SK-N-SH (cell line): ENCODE measurements around the gene SEPTIN14. TPM values are rescaled to one million over a fixed set of nuclear protein-coding genes. Genes with fewer than 3 reads are reported as not detected.

Source experiments
- CTCF ChIA-PET: fragments of 300-600, 350-600 bp; formaldehyde crosslinking; extraction: SDS; loops from one replicate; lab custom pipeline; 2021; lab: Yijun Ruan, JAX
- POLR2A ChIA-PET: fragments of 350-600 bp; sonication (Branson Sonifier 250); formaldehyde crosslinking; extraction: SDS; loops from one replicate; lab custom pipeline; 2020; ENCODE audit warnings: antibody characterized with exemption, inconsistent platforms; lab: Yijun Ruan, JAX
- DNase-seq: peaks from one replicate; pipeline ENCODE4 v3.0.0; 2012
- H2AFZ ChIP-seq: fragments of 200-600 bp; sonication (generic); 2 replicates; pipeline ENCODE4 v1.8.1; 2016; ENCODE audit warnings: antibody characterized with exemption, mild to moderate bottlenecking, low read depth
- H3F3A ChIP-seq: fragments of 200-600 bp; sonication (generic); replicated peaks from 2 replicates; pipeline ENCODE3; 2016; ENCODE audit warnings: antibody characterized with exemption, mild to moderate bottlenecking; ENCODE audit not compliant: insufficient read depth
- H3K27ac ChIP-seq, 2 experiments: fragments of 200-500 bp in 1 of 2; fragments of 200-600 bp in 1 of 2; sonication (Bioruptor generic) in 1 of 2; sonication (generic), shearing (Covaris generic) in 1 of 2; 2 replicates each; pipeline versions ENCODE4 v1.5.1 to v1.6.1; 2014 to 2016; ENCODE audit warnings: low read depth in 2 of 2, inconsistent platforms in 1 of 2, low read length in 1 of 2, mild to moderate bottlenecking in 1 of 2, mixed read lengths in 1 of 2
- H3K27me3 ChIP-seq: fragments of 200-600 bp; sonication (generic), shearing (Covaris generic); 2 replicates; pipeline ENCODE4 v1.6.1; 2016; ENCODE audit warnings: mixed run types; ENCODE audit not compliant: insufficient read depth
- H3K36me3 ChIP-seq, 2 experiments: fragments of 200-500 bp in 1 of 2; fragments of 200-600 bp in 1 of 2; sonication (Bioruptor generic) in 1 of 2; sonication (generic) in 1 of 2; replicated peaks in 1 of 2; 2 replicates each; pipeline versions ENCODE3 to v1.5.1; 2014 to 2016; ENCODE audit warnings: low read length in 1 of 2, mild to moderate bottlenecking in 1 of 2; ENCODE audit not compliant: insufficient read depth in 2 of 2, control insufficient read depth in 1 of 2
- H3K4me1 ChIP-seq, 2 experiments: fragments of 200-500 bp in 1 of 2; fragments of 200-600 bp in 1 of 2; sonication (Bioruptor generic) in 1 of 2; sonication (generic), shearing (Covaris generic) in 1 of 2; 2 replicates each; pipeline versions ENCODE4 v1.5.1 to v1.6.1; 2014 to 2016; ENCODE audit warnings: low read depth in 1 of 2, low read length in 1 of 2, mixed run types in 1 of 2; ENCODE audit not compliant: insufficient read depth in 2 of 2, control insufficient read depth in 1 of 2
- H3K4me2 ChIP-seq: fragments of 200-600 bp; sonication (generic), shearing (Covaris generic); 2 replicates; pipeline ENCODE4 v1.6.1; 2017; ENCODE audit warnings: mixed run types
- H3K4me3 ChIP-seq, 2 experiments: fragments of 200-500 bp in 1 of 2; fragments of 200-600 bp in 1 of 2; sonication (Bioruptor generic) in 1 of 2; sonication (generic), shearing (Covaris generic) in 1 of 2; 2 replicates each; pipeline versions ENCODE4 v1.5.1 to v1.8.1; 2014 to 2016; ENCODE audit warnings: low read depth in 2 of 2, inconsistent platforms in 1 of 2, low read length in 1 of 2, mild to moderate bottlenecking in 1 of 2, mixed read lengths in 1 of 2, moderate library complexity in 1 of 2
- H3K79me2 ChIP-seq: fragments of 200-600 bp; sonication (generic); 2 replicates; pipeline ENCODE4 v1.8.1; 2017; ENCODE audit warnings: mild to moderate bottlenecking; ENCODE audit not compliant: insufficient read depth
- H3K9ac ChIP-seq: fragments of 200-600 bp; sonication (generic); 2 replicates; pipeline ENCODE4 v1.6.1; 2017; ENCODE audit warnings: mixed run types
- H3K9me2 ChIP-seq: fragments of 200-600 bp; sonication (generic); 2 replicates; pipeline ENCODE4 v1.6.1; 2017; ENCODE audit warnings: mixed run types
- H3K9me3 ChIP-seq: fragments of 200-600 bp; sonication (generic); 2 replicates; pipeline ENCODE4 v1.6.1; 2017; ENCODE audit warnings: mixed run types, mild to moderate bottlenecking, moderate library complexity
- H4K20me1 ChIP-seq: fragments of 200-600 bp; sonication (generic); 2 replicates; pipeline ENCODE4 v1.6.1; 2017; ENCODE audit warnings: mild to moderate bottlenecking, mixed run types; ENCODE audit not compliant: insufficient read depth
- ELF1 ChIP-seq: IDR thresholded peaks from 2 replicates; pipeline ENCODE4 v1.4.0; 2012
- EP300 ChIP-seq, 2 experiments: IDR thresholded peaks; 2 replicates each; pipeline versions ENCODE4 v1.4.0 to v1.6.1; 2012; ENCODE audit warnings: borderline replicate concordance in 1 of 2, low read depth in 1 of 2, low read length in 1 of 2
- EZH2phosphoT487 ChIP-seq: fragments of 200-600 bp; sonication (generic); IDR thresholded peaks from 2 replicates; pipeline ENCODE4 v1.6.1; 2017; ENCODE audit warnings: low read depth, mixed run types, mild to moderate bottlenecking, antibody characterized with exemption, moderate library complexity, borderline replicate concordance
- FOXM1 ChIP-seq: IDR thresholded peaks from 2 replicates; pipeline ENCODE4 v1.4.0; 2012; ENCODE audit warnings: low read depth, mild to moderate bottlenecking
- GABPA ChIP-seq: IDR thresholded peaks from 2 replicates; pipeline ENCODE4 v1.4.0; 2012; ENCODE audit warnings: low read depth, mild to moderate bottlenecking
- JUND ChIP-seq: IDR thresholded peaks from 2 replicates; pipeline ENCODE4 v1.4.0; 2012
- MEF2A ChIP-seq: IDR thresholded peaks from 2 replicates; pipeline ENCODE4 v1.4.0; 2012; ENCODE audit warnings: low read depth, borderline replicate concordance
- MXI1 ChIP-seq: IDR thresholded peaks from 2 replicates; pipeline ENCODE4 v1.6.1; 2012; ENCODE audit warnings: mild to moderate bottlenecking, low read depth, low read length, improper control_type of control experiment
- RAD21 ChIP-seq: IDR thresholded peaks from 2 replicates; pipeline ENCODE4 v1.6.1; 2012; ENCODE audit warnings: mild to moderate bottlenecking, low read length
- REST ChIP-seq: IDR thresholded peaks from 2 replicates; pipeline ENCODE4 v1.6.1; 2012; ENCODE audit warnings: mild to moderate bottlenecking, low read depth, low read length, moderate library complexity
- RXRA ChIP-seq: IDR thresholded peaks from 2 replicates; pipeline ENCODE4 v1.4.0; 2012; ENCODE audit warnings: low read depth, mild to moderate bottlenecking, borderline replicate concordance
- SIN3A ChIP-seq: IDR thresholded peaks from 2 replicates; pipeline ENCODE4 v1.6.1; 2012; ENCODE audit warnings: low read depth, mild to moderate bottlenecking, low read length, moderate library complexity, borderline replicate concordance
- SMC3 ChIP-seq: IDR thresholded peaks from 2 replicates; pipeline ENCODE4 v1.6.1; 2012; ENCODE audit warnings: low read depth, low read length, improper control_type of control experiment
- TAF1 ChIP-seq: IDR thresholded peaks from 2 replicates; pipeline ENCODE4 v1.6.1; 2012; ENCODE audit warnings: low read depth, mild to moderate bottlenecking, low read length, moderate library complexity, borderline replicate concordance
- TCF12 ChIP-seq: IDR thresholded peaks from 2 replicates; pipeline ENCODE4 v1.4.0; 2012
- TEAD4 ChIP-seq: IDR thresholded peaks from 2 replicates; pipeline ENCODE4 v1.4.0; 2012; ENCODE audit warnings: mild to moderate bottlenecking, borderline replicate concordance; ENCODE audit not compliant: insufficient read depth
- WGBS: methylation state at CpG from one replicate; pipeline ENCODE4 v1.1.6; 2017; ENCODE audit warnings: low lambda C conversion rate; 5-methylcytosine and 5-hydroxymethylcytosine counted together
- polyA plus RNA-seq, 3 experiments: library from polyadenylated mRNA; depleted of rRNA; stranded (reverse); fragments of >200 nt; gene quantifications; 2 replicates each; pipeline ENCODE4 v1.2.3, GENCODE V29; 2012
- TF ChIP-seq, protein P1 (sequence below): fragments of 200-600 bp; sonication (generic); IDR thresholded peaks from 2 replicates; pipeline ENCODE4 v1.6.1; 2017; ENCODE audit warnings: antibody characterized with exemption, mild to moderate bottlenecking, moderate library complexity
- TF ChIP-seq, protein P2 (sequence below): fragments of 150-350 bp; IDR thresholded peaks from 2 replicates; pipeline ENCODE4 v1.6.1; 2017; ENCODE audit warnings: antibody characterized with exemption, low read length, low read depth, borderline replicate concordance

The SEPTIN14 gene
- polyA plus RNA-seq, 1 of the 3 experiments (the other 2 are of a cell fraction) = not detected

GRCh38 chr7:55794527-55794926 is 68.0 kb downstream of the SEPTIN14 start:
- Histone ChIP-seq H3F3A (no peaks in the 10 kb centered on the region), H3K4me1 (no peaks in the 10 kb centered on the region), H3K4me2 (no peak overlapping the region), H2AFZ (no peak overlapping the region), H3K9ac (no peak overlapping the region), H3K9me3 (no peaks in the 10 kb centered on the region; the same call in 1 of the 2 replicates), H3K27me3 (no peaks in the 10 kb centered on the region; the same call in 1 of the 2 replicates), H3K4me3 (no peak overlapping the region), H3K36me3 (no peaks in the 10 kb centered on the region), H3K9me2 (no peaks in the 10 kb centered on the region), H4K20me1 (no peaks in the 10 kb centered on the region), H3K27ac (no peak overlapping the region), H3K79me2 (no peaks in the 10 kb centered on the region)
- ChIA-PET CTCF (no interaction called here), POLR2A (no interaction called here)
- DNase-seq = no peak
- TF ChIP-seq MXI1 (no peak), TEAD4 (no peak), REST (no peak), MEF2A (no peak), JUND (no peak), SIN3A (no peak), TCF12 (no peak), ELF1 (no peak), RAD21 (no peak), GABPA (no peak), EP300 (IDR thresholded peaks at IDR 0.05; ENCODE audit: borderline replicate concordance in 1 of 2, low read depth in 1 of 2, low read length in 1 of 2) (no peak), FOXM1 (no peak), TAF1 (no peak), SMC3 (no peak), RXRA (no peak), EZH2phosphoT487 (no peak)
- TF ChIP-seq, protein P1, sequence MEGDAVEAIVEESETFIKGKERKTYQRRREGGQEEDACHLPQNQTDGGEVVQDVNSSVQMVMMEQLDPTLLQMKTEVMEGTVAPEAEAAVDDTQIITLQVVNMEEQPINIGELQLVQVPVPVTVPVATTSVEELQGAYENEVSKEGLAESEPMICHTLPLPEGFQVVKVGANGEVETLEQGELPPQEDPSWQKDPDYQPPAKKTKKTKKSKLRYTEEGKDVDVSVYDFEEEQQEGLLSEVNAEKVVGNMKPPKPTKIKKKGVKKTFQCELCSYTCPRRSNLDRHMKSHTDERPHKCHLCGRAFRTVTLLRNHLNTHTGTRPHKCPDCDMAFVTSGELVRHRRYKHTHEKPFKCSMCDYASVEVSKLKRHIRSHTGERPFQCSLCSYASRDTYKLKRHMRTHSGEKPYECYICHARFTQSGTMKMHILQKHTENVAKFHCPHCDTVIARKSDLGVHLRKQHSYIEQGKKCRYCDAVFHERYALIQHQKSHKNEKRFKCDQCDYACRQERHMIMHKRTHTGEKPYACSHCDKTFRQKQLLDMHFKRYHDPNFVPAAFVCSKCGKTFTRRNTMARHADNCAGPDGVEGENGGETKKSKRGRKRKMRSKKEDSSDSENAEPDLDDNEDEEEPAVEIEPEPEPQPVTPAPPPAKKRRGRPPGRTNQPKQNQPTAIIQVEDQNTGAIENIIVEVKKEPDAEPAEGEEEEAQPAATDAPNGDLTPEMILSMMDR = no peak
- TF ChIP-seq, protein P2, sequence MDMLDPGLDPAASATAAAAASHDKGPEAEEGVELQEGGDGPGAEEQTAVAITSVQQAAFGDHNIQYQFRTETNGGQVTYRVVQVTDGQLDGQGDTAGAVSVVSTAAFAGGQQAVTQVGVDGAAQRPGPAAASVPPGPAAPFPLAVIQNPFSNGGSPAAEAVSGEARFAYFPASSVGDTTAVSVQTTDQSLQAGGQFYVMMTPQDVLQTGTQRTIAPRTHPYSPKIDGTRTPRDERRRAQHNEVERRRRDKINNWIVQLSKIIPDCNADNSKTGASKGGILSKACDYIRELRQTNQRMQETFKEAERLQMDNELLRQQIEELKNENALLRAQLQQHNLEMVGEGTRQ = no peak
- WGBS = 33% methylated on average over 10 of the region's 10 CpGs
